HG03175 (cell line): ENCODE measurements around the gene ADAM11.
"Not testable (repeated sequence)": the region's sequence is repeated elsewhere in the genome, so short reads cannot be mapped to it uniquely, and the experiment has no call there.

ENCODE experiments used
- ATAC-seq: cut with Tn5 transposase; IDR thresholded peaks from one replicate; pipeline ENCODE4 v1.9.1; 2021; ENCODE audit warnings: mild to moderate bottlenecking, moderate library complexity; ENCODE audit not compliant: unreplicated experiment

Gene ADAM11

GRCh38 chr17:44794851-44795413 is 36.1 kb downstream of the ADAM11 start:
- no peak for ATAC-seq

- no peak for ATAC-seq
Observed at GRCh38 chr17:44795421-44795820, 36.6 kb downstream of the ADAM11 start.

- no peak for ATAC-seq
Observed at GRCh38 chr17:44795928-44796327, 37.1 kb downstream of the ADAM11 start.

GRCh38 chr17:44796731-44797130 is 37.9 kb downstream of the ADAM11 start:
- no peak for ATAC-seq

GRCh38 chr17:44797802-44798201 is 39.0 kb downstream of the ADAM11 start:
- ATAC-seq: no peak

DNA sequence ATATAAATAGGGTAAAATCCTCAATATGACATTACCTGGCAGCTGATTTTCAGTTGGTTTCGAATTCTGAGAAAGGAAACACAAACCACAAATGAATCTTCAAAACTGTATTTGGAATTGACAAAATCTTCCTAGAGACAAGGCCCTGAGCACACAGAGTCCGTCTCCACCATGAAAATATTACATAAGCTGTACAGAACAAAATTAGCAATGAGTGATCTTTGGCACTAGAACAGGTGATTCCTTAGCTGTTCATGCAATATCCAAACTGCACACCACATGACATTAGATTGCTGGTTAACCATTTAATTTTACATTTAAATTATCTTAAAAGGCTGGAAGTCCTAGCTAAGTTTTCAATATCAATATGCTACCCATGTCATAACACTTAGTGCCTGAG is 39.6 kb downstream of the ADAM11 start:
- ATAC-seq: no peak

- no peak for ATAC-seq
Observed at GRCh38 chr17:44801880-44802279, 43.1 kb downstream of the ADAM11 start.

DNA sequence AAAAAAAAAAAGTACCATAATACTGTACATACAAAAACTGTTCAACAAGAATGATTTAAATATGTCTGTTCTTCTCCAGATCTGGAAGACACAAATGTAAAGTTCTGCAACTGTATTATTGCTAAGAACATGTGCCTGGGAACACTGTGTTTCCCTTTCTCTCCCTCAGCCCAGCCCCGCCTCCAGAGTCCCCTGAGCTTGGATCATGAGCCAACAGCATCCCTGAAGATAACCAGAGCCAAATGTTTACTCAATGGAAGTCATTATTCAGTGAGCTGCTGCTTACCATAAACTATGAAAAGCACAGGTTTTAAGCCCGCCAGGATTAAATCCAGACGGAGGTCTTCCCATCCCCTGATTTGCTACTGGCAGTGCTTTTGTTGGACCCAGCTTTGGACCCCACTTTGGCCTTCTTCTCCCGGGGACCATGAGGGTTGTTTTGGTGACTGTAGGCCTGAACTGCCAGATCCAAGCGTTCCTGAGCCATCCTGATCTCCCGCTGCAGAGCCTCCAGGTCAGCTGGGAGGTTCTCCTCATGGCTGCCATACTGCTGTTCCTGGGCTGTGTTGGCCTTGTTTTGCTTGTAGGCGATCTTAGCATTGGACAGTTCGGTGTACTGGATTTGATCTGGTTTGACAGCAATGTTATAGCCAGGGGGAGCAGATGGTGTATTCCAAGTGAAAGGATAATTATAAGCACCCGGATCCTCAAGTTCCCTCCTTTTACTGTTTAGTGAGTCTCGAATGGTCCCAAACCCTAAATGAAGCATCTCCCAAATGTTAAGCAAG is 45.7 kb downstream of the ADAM11 start:
- no peak for ATAC-seq

DNA sequence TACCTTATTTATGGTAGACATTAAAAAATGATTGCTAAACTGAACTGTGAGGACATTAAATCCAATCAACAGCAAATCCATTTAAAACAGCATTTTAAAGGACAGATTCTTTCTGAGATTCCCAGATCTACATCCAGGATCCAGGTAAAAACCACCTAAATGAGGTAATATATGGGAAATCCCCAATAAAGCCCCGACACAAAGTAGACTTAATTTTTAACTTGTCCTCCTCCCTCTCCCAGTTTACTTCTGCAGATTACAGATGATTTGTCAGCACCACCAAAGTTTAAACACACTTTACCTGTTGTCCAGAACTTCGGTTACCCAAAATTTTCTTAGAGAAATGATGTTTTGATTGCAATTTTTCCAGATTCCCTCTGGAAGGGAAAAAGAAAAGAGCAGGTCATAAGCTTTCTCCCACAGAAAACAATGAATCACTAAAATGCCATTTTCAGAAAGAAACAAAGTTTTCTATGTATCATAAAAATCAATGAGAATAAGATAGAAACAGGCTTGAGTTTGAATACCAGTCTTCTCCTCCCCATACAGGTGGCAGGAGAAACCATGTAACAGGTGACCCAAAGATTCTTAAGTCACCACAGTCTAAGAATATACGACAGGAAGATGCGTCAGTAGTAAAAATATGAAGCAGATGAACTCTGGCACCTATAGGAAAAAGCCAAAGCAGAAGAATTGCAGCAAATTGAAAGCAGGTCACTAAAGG is 48.5 kb downstream of the ADAM11 start:
- ATAC-seq: no peak

DNA sequence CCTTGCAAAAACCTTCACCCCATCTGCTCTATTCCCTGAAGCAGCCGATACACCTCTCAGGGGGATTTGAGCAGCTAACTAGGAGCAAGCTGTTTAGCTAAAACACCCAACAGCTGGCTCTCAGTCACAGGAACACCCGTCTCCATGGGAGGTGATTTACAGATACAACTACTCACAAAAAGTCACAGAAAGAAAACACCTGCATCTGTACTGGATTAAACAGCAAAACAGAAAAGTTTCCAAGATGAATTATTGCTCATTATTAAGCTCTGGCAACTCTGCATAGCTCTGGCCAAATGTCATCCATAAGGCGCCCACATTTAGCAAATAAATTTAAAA is 49.0 kb downstream of the ADAM11 start:
- no peak for ATAC-seq

- ATAC-seq: no peak
Observed at GRCh38 chr17:44808156-44808555, 49.4 kb downstream of the ADAM11 start.

DNA sequence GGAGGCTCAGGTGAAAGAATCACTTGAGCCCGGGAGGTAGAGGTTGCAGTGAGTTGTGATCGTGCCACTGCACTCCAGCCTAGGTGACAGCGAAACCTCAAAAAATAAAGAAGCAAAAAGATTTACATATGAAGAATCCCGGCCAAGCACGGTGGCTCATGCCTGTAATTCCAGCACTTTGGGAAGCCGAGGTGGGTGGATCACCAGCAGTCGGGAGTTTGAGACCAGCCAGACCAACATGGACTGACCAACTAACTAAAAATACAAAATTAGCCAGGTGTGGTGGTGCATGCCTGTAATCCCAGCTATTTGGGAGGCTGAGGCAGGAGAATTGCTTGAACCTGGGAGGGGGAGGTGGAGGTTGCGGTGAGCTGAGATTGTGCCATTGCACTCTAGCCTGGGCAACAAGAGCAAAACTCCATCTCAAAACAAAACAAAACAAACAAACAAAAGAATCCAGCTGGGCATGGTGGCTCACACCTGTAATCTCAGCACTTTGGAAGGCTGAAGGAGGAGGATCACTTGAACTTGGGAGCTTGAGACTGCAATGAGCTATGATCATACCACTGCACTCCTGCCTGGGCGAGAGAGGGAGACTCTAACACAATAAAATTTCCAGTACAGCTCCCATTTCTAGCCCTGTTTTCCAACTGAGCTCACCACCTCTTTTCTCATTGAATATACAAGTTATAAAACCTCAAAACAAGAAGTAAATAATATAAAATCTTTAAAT is 50.0 kb downstream of the ADAM11 start:
- not testable (repeated sequence) for ATAC-seq

DNA sequence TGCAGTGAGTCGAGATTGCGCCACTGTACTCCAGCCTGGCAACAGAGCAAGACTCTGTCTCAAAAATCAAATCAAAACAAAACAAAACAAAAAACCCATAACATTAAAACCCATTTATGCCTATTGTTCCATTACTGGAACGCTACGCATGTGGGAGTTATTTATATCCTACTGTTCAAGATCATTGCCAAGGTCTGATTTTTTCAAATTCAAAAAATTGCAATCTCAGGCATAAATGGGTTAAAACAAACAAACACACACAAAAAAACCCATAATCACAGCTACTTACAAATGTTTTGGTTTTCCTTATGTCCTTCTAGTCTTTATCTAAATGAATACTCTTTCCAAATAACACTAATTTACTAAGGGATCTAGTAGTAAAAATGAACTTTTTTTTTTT is 53.5 kb downstream of the ADAM11 start:
- ATAC-seq: no peak

DNA sequence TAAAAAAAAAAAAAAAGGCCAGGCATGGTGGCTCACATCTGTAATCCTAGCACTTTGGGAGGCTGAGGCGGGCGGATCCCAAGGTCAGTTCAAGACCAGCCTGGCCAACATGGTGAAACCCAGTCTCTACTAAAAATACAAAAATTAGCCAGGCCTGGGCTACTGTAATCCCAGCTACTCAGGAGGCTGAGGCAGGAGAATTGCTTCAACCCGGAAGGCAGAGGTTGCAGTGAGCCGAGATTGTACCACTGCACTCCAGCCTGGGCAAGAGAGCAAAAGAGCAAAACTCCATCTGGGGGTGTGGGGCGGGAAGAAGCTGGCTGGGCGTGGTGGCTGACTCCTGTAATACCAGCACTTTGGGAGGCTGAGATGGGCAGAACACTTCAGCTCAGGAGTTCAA is 59.7 kb downstream of the ADAM11 start:
- ATAC-seq: not testable (repeated sequence)

DNA sequence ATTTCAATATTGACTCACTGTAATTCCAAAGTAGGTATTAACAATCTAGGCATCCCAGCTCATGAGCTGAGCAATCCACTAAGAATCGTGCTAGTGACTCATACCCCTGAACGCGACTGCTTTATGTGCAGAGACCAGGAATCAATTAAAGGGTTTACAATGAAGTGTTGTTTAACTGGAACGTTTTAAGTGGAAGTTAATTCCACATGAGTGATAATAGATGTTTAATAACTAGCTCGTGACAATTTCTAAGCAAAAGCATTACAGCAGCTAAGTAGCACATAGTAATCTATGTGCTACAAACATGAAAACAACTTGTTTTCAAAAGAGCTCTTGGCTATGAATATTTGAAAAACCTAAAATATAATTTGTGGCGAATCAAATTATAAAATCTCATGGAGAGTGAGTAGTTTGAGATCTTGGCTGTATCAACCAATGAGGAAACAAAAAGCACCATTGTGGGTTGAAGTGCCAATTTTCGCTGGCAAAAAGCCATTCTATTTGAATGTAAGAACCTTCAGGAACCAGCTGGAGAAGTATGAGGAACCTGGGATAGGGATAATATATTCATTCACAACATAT is 61.9 kb downstream of the ADAM11 start:
- ATAC-seq: no peak

DNA sequence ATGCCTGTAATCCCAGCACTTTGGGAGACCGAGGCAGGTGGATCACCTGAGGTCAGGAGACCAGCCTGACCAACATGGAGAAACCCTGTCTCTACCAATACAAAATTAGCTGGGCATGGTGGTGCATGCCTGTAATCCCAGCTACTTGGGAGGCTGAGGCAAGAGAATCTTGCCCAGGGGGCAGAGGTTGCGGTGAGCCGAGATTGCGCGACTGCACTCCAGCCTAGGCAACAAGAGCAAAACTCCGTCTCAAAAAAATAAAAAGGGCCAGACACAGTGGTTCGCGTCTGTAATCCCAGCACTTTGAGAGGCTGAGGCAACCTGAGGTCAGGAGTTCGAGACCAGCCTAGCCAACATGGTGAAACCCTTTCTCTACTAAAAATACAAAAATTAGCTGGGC is 66.4 kb downstream of the ADAM11 start:
- ATAC-seq: not testable (repeated sequence)

DNA sequence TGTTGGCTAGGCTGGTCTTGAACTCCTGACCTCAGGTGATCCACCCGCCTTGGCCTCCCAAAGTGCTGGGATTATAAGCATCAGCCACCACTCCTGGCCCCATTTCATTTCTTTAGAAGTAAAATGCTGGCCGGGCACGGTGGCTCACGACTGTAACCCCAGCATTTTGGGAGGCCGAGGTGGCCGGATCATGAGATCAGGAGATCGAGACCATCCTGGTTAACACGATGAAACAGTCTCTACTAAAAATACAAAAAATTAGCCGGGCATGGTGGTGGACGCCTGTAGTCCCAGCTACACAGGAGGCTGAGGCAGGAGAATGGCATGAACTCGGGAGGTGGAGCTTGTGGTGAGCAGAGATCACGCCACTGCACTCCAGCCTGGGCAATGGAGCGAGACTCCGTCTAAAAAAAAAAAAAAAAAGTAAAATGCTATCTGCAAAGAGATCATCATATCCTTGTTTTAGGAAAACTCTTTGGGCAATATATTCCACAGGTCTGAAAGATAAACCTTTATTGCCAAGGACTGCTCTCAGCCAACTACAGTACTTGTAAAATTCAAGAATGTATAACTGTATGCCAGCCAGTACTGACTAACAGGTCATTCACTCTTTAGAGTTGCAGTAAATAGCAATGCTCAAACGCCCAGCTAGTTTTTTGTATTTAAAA is 67.5 kb downstream of the ADAM11 start:
- ATAC-seq: no peak

GRCh38 chr17:44827863-44828262 is 69.1 kb downstream of the ADAM11 start:
- ATAC-seq: no peak

GRCh38 chr17:44828919-44829522 is 70.2 kb downstream of the ADAM11 start:
- ATAC-seq: no peak
